Activated CD8-positive, alpha-beta memory T cell treated with anti-CD3 and anti-CD28 coated beads, Interleukin-2, amount 50 U/mL, for 1 hour (primary cell): ENCODE data around the gene TLE2.
"Not testable (repeated sequence)": the region's sequence is repeated elsewhere in the genome, so short reads cannot be mapped to it uniquely, and the experiment has no call there.

Experiments used
- DNase-seq: peaks from one replicate; pipeline ENCODE4 v3.0.0-alpha.2; 2020; ENCODE audit errors: extremely low read depth

The TLE2 gene

DNA sequence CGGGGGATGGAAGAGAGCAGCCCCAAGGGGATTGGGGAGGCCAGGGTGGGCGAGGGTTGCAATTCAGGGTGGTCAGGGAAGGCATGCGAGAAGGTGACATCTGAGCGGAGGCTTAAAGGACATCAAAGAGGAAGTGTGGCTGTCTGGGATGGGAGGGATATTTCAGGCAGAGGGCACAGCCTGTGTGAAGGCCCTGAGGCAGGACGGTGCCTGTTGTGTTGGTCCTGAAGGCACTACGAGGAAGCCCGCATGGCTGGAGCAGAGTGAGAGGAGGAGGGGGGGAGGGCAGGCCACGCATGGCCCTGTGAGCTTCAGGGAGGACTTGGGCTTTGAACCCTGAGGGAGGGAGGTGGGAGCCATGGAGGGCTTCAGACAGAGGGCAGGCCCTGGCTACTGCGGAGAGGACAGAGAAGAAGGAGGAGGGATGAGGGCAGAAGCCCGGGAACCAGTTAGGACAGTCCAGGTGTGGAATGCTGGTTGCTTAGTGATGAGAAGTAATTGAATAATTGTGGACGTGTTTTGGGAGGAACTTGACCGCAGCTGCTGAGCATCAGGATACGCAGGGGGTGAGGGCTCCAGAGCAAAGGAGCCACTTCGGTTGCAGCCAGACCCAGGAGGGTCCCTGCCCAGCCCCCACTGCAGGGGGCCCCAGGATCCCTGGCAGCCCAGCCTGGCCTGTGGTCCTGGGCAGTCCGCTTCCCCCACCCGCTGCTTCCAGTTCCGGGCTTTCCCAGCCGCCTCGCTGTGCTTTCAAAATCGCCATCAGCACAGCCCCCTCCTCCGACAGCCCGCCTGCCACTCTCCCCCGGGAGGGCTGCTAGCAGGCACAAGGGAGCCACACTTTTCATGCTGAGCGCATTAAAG is 45.5 kb downstream of the TLE2 start:
- DNase-seq, result no peak

DNA sequence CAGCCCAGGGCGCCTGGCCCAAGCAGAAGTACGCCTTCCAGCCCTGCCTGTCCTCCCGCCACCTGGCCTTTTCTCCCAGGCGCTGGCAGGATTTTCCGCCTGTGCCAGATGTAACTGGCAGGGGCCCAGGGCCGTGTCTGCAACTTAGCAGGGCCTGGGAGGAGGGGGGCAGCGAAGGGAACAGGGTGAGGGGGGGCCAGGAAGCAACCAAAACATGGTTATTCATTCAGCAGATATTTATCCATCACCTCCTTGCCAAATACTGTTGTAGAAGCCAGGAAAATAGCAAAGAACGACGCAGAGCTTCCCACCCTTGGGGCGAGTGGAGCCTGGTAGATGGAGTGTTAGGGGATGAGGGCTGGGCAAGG is 46.1 kb downstream of the TLE2 start:
- DNase-seq, result no peak

DNA sequence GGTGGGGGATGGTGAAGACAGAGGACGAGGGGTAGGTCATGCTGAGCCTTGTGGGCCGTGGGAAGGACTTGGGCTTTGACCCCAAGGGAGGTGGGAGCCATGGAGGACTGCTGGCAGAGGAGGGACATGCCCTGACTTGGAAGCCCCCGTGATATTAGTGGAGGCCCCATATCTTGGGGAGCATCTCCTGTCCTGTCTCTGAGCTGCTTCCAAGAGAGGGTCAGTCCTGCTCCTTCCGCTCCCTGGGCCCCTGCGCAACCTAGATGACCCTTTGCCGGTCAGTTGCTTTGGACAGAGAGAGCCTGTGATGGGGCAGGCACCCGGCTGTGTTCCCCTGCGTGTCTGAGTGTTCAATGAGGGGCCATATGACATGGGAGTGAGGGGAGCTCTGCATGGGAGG is 46.5 kb downstream of the TLE2 start:
- no peak for DNase-seq

DNA sequence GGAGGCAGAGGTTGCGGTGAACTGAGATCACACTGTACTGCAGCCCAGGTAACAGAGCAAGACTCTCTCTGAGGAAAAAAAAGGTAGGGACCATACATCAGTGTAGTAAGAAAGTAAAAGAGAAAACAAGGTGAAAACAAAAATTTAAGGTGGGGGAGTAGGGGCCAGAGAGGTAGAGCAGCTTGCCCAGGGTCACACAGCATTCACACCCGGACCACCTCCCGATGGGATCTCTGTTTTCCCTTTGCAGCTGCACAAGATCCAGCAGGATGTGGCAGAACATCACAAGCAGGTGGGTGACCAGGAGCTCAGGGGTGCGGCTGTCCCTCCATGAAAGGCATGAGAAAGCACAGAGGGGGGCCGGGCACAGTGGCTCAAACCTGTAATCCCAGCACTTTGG is 47.2 kb downstream of the TLE2 start:
- DNase-seq, result no peak

DNA sequence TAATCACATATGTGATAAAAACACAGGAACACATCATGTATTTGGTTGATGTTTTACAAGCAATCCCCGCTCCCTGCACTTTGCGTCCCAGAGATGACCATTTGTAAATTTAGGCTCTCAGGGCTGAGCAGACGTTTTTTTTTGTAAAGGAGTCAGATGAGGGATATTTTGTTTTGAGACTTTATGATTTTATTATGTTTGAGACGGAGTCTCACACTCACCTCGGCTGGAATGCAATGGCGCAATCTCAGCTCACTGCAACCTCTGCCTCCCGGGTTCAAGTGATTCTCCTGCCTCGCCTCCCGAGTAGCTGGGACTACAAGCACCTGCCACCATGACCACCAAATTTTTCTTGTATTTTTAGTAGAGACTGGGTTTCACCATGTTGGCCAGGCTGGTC is 50.3 kb downstream of the TLE2 start:
- no peak for DNase-seq

DNA sequence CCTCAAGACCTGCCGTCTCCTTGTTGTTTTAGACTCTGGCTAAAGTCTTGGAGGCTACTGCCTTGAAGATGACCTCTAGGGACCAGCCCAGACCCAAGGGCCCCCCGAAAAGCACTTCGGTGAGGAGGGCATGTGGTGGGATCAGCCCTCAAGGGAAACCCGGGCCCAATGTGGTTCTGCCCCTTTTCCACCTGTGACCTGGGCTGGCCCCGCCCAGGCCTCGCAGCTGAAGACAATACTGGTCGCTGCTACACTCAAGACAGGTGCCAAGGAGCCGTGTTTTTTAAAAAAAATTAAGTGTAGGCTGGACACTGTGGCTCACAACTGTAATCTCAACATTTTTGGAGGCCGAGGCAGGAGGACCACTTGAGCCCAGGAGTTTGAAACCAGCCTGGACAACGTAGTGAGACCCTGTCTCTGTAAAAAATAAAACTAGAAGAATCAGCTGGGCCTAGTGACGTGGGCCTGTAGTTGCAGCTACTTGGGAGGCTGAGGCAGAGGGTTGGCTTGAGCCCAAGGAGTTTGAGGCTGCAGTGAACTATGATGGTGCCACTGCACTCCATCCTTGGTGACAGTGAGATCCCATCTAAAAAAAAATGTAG is 50.8 kb downstream of the TLE2 start:
- no peak for DNase-seq

DNA sequence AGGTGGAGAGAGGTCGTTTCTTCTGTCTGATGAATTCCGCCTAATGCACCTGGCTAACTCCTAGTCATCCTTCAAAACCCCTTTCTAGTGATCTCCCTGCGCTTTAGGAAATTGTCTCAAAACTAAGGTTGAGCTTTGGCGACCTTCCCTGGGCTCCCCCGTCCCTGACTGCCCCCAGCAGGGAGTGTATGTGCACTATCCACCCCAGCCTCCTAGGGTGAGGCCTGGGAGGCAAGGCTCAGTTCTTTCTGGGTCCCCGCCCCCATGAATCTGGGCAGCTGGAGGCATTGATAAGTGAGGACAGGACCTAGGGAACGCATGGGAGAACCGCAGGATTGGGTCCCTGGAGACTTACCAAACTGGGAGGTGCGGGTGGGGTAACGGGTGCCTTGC is 51.3 kb downstream of the TLE2 start:
- no peak for DNase-seq

DNA sequence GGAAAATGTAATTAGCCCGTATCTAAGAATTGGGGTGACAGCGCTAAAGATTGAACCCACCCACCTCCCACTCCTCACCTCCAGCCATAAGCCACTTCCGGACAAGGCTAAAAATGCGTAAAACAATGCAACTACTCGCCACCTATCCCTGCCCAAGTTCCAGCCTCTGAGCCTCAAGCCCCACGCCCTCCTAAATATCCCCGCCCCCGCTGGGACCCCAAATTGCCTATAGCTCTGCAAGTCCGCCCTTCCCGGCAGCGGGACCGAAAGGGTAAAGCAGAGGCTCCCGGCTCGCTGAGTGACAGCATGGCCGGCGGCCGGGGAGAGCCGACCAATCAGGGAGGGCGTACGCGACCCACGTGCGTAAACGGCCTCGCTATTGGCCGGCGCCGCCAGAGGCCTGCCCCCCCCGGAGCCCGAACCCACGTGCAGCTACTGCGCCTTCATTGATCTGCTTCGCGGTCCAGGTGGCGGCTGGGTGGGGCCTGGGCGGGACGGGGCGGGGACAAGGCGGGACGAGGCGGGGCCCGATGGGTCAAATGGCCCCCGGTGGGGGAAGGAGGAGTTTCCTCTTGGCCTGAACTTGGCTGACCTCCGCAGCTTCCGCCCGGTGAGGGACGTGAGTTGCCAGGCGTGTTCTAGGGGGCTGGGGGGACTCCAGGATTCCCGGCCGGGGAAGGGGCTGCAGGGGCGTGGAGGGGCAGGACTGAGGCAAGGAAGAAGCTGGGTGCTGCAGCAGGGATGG is 51.9 kb downstream of the TLE2 start, which contains the start of gene TLE6:
Gene TLE6, plus strand, starts transcription at position 564 of the 745 bp plus-strand sequence. CDS start 670 bp downstream, outside the sequence.
- peak; percentile 81 for DNase-seq

DNA sequence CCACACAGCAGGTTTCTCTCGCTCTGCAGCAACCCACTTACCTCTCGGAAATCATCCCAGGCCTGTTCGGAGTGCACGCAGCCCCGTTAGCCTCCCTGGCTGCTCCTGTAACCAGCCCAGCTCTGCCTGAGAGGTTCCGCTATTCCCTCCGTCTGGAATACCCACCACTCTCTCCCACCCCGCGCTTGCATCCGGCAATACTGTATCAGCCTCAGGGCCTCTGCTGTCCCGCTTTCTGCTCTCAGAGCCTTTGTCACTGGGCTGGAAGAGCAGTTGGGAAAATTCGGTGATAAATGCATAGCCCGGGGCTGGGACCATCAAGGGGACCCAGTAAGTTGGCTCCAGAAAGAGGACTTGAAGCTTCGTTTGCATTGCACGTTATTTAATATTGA is 52.5 kb downstream of the TLE2 start:
- no peak for DNase-seq

DNA sequence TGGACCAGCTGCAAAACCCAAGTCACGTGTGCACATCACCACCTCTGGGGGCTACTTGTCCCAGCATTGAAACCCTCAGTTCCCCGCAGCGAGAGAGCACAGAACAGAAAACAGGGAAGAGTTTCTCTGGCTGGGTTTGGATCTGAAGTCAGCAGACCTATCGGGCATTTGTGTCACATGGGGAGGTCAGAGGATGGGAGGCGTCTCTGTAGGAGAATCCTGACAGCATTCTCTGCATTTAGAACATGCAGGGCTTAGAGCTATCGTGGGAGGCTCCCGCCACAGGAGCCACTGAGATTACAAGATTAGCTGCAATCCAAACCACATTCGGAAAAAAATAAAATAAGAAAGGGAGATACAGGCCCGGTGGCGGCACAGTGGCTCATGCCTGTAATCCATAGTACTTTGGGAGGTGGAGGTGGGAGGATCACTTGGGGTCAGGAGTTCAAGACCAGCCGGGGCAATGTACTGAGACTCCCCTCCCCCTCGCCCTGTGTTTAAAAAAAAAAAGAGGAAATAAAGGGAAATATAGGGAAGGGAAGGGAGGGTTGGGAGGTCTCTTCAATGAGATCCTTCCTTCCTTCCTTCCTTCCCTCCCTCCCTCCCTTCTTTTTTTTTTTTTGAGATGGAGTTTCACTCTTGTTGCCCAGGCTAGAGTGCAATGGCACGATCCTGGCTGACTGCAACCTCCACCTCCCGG is 54.6 kb downstream of the TLE2 start:
- DNase-seq, result no peak

DNA sequence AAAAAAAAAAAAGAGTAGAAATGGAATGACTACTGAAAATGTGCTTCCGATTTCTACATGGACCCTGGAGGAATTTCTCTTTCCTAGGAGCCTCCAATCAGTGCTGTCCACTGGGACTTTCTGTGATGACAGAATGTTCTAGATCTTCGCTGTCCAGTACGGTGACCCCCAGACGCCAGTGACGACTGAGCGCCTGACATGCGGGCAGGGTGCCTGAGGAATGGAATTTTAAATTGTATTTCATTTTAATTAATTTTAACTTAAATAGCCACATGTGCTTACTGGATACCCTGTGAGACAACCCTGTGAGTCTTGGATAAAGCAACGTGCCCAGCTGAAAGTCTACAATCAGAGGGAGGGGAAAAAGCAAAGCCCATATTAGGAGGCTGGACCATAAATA is 55.9 kb downstream of the TLE2 start:
- DNase-seq, result no peak

DNA sequence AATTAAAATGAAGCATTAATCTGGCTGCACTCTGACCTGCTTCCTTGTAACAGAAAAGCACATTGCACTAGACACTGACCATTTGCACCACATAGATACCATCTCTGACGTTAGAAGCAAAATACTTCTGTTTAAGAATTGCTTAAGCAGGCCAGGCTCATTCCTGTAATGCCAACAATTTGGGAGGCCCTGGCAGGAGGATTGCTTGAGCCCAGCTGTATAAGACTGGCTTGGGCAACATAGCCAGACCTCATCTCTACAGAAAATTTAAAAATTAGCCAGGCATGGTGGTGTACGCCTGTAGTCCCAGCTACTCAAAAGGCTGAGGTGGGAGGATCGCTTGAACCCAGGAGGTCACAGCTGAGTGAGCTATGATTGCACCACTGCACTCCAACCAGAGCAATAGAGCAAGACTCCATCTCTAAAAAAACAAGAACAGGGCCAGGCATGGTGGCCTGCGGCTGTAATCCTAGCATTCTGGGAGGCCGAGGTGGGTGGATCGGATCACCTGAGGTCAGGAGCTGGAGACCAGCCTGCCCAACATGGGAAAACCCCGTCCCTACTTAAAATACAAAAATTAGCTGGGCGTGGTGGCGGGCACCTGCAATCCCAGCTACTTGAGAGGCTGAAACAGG is 58.8 kb downstream of the TLE2 start:
- DNase-seq, result no peak

DNA sequence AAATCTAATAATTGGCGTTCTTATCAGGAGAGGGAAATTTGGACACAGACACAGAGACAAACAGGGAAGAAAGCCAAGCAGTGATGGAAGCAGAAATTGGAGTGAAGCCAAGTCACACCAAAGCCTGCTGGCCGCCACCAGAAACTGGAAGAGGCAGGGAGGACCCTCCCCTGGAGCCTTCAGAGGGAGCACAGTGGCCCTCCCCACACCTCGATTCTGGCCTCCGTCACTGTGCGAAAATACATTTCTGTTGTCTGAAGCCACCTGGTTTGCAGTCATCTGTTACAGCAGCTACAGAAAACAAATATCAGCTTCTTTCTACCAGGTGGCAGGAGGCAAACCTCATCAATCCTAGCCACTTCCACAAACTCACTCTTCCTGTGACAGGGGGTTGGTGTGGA is 60.0 kb downstream of the TLE2 start:
- no peak for DNase-seq

DNA sequence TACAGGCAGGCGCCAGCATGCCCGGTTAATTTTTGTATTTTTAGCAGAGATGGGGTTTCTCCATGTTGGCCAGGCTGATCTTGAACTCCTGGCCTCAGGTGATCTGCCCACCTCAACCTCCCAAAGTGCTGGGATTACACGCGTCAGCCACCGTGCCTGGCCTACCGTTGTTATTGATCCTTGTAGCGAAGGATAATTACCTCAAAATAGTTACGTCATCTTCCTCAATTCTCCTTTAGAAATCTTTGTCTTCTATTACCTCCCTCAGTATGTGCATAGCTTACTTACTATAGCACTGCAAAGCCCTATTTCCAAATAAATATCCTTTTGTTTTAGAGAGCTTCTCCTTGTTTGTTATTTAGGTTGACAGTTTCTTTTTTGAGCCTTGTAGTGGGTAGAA is 61.1 kb downstream of the TLE2 start:
- no peak for DNase-seq

DNA sequence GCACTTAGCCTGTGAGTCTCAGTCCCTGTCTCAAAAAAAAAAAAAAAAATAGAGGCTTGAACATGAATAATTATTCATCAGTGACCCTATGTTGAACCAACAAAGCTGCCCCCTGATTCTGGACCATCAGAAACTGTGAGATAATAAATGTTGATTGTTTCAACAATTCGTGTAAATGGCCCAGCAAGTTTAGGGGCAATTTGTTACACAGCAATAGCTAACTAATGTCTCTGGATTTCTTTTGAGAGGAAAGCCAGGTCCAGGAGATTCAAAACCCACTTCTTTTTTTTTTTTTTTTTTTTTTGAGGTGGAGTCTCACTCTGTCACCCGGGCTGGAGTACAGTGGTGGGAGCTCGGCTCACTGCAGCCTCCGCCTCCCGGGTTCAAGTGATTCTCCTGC is 64.2 kb downstream of the TLE2 start:
- DNase-seq, result no peak

DNA sequence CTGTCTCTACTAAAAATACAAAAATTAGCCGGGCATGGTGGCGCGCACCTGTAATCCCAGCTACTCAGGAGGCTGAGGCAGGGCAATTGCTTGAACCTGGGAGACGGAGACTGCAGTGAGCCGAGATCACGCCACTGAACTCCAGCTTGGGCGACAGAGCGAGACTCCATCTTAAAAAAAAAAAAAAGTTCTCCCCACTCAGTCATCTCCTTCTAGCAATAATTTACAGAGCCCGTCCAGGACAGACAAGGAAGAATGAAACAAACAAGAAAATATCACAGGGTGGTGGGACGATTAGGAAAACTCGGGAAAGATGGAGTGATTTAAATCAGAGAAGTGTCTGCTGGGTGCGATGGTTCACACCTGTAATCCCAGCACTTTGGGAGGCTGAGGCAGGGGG is 65.4 kb downstream of the TLE2 start:
- not testable (repeated sequence) for DNase-seq

DNA sequence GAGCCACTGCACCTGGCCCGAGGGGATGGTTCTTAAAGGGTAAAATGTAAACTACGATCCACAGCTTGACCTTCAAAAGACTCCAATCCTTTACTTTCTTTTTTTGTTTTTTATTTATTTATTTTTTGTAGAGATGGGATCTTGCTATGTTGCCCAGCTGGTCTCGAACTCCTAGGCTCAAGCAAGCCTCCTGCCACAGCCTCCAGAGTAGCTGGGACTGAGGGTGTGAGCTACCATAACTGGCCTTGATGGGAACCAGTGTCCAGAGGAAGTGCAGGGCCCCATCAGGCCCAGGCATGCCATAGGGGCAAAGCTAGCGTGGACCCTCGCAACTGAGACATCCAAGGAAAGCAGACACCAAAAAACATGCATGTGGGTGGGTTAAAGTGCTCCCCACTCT is 66.0 kb downstream of the TLE2 start:
- no peak for DNase-seq

DNA sequence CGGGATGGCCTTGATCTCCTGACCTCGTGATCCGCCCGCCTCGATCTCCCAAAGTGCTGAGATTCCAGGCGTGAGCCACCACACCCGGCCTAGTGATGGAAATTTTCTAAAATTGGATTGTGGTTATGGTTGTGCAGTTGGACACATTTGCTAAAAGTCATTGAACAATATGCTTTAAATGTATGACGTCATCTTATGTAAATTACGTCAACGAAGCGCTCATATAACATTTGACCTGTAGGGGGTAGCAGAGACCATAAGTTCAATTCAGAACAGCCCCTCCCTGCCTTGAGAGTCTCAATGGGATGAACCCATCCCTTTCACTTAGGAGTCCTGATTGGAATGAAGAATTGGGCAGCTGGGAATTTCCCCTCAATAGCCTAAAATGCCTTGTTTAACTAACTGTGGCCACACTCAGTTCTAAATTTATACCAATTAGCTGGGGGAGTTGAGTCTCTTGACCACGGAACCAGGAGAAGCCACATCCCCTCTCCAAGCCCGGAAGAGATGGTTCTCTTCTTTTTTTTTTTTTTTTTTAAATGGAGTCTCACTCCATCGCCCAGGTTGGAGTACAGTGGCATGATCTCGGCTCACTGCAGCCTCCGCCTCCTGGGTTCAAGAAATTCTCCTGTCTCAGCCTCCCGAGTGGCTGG is 66.9 kb downstream of the TLE2 start:
- DNase-seq, result peak; percentile 30

DNA sequence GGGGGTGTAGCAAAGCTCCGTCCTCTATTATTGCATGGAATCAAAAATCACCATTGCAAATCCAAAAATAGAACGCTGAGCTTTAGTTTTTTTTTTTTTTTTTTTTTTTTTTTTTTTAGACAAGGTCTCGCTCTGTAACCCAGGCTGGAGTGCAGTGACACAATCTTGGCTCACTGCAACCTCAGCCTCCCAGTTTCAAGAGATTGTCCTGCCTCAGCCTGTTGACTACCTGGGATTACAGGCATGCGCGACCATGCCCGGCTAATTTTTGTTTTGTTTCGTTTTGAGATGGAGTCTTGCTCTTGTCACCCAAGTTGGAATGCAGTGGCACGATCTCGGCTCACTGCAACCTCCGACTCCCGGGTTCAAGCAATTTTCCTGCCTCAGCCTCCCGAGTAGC is 69.0 kb downstream of the TLE2 start:
- DNase-seq, result no peak

DNA sequence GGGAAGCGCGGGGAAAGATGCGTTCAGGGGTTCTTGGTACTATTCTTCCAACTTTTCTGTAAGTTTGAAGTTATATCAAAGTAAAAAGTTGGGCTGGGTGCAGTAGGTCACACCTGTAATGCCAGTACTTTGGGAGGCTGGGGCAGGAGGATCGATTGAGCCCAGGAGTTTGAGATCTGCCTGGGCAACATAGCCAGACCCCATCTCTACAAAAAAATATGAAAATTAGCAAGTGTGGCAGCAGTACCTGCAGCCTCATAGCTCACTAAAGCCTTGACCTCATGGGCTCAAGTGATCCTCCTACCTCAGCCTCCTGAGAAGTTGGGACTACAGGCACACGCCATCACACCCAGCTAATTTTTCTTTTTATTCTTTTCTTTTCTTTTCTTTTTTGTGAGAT is 71.9 kb downstream of the TLE2 start:
- no peak for DNase-seq

DNA sequence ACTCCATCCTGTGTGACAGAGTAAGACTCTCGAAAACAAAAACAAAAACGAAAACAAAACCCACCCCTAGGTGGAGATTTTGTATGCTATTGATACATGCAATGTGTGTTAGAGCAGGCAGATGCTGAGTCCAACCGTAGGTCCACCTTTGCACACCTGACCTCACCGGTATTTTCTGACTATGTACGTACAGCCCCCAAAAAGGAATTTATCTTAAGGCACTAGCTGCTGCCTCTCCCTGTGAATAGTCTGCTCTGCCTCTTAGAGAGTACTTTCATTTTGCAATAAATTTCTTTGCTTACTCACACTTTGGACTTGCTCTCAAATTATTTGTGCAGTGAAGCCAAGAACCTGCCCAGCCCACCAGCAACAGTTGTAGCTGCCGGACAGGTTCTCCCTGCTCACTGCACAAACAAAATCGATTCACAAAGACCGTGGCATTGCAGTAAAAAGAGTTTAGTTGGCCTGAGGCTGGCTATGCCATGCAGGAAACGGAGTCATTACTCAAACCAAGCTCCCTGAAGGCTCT is 76.1 kb downstream of the TLE2 start:
- no peak for DNase-seq
